ELR (cell line): ENCODE results near the gene GALNT14.

Source experiments
- DNase-seq: peaks from one replicate; pipeline ENCODE4 v3.0.0-alpha.2; 2015; ENCODE audit warnings: low read depth

The GALNT14 gene

GRCh38 chr2:31054842-31055388, 83.3 kb downstream of the GALNT14 start:
- DNase-seq: no peak

- DNase-seq: no peak
Measured at GRCh38 chr2:31053929-31054782, 84.1 kb downstream of the GALNT14 start.

DNA sequence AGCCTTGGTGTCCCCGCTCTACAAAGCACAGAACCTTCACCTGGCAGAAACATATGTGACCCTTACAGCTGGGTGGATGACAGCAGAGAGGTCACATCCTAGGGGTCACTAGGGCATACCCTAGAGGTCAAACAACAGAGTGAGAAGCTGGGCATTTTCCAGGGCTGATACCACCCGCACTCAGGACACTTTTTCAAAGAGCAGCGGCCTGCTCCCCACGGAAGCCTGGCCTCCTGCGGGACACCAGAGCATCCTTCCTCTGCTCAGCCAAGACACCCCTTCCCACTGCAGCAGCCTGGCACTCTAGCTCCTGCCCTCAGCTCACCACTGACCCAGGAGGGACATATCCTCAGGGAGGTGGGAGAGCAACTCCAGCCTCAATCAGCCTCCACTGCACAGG, 86.0 kb downstream of the GALNT14 start:
- no peak for DNase-seq

- DNase-seq: no peak
Measured at GRCh38 chr2:31051258-31052140, 86.7 kb downstream of the GALNT14 start.

DNA sequence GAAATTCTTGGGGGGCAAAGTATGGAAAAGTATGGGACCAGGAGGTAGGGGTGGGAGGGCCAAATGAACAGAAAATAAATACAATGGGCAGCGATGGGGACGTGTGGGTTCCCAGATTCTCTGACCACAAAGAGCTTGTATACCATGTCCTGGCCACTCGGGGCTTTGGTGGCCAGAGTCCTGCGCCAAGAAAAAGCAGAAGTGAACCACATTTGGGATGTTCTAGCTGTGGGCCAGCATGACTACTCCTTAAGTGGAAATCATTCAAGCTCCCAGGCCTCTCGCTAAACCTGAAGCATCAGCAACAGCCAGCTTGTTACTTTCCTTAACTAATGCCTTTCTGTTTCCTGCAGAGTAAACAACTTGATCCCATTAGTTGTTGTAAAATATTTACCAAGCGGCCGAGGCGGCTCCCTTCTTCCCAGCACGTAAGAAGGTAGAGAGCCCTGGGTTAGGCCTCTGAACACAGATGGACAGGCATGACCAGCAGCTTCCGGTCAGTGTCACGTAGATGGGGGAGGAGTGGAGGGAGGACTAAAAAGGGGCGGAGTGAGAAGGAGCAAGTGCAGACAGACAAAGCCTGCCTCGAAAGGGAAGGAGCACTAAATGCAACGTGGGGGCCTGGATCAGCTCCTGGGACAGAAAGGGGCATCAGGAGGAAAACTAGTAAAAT, 88.2 kb downstream of the GALNT14 start:
- no peak for DNase-seq

DNA sequence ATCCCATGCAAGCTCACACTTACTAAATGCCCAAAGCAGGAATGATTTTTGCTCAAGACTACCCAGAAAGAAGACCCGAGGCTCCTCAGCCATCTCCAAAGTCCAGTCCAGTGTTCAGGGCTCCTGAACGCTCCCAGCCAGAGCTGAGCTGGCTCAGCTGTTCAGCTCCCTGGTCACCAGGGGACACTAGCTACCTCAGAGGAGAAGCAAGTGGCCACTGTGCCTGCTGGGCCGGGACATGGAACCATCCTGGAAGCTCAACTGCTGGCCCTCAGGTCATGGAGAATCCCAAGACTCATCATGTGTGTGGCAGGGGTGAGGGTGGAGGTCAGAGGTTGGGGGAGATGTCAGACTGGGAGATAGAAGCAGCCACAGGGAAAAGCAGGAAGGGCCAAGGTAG, 89.0 kb downstream of the GALNT14 start:
- DNase-seq: no peak

- no peak for DNase-seq
Measured at GRCh38 chr2:31047599-31047998, 90.6 kb downstream of the GALNT14 start.

DNA sequence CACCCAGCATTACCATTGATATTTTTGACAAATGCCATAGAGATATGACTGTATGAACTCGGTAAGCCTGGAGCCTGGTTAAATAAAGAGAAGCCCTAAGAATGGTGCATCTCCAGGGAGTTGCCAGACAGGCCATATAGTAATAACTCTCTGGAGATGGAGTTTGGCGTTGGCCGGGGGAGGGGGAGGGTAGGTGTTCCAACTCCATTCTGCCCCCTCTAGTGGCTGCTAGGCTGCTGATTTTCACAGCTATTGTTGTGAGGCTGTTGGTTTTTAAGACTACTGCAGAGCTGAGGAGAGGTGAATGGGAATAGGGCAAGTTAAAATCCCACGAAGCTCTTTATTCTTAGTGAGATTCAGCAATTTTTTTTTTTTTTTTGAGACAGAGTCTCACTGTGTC, 99.9 kb downstream of the GALNT14 start:
- DNase-seq: peak; percentile 5

GRCh38 chr2:31037058-31037457, 101.2 kb downstream of the GALNT14 start:
- DNase-seq: no peak

GRCh38 chr2:31033032-31033431, 105.2 kb downstream of the GALNT14 start:
- no peak for DNase-seq

GRCh38 chr2:31032475-31032874, 105.8 kb downstream of the GALNT14 start:
- no peak for DNase-seq

GRCh38 chr2:31031132-31031706, 107.0 kb downstream of the GALNT14 start:
- no peak for DNase-seq

- DNase-seq: no peak
Measured at GRCh38 chr2:31028417-31028816, 109.8 kb downstream of the GALNT14 start.

DNA sequence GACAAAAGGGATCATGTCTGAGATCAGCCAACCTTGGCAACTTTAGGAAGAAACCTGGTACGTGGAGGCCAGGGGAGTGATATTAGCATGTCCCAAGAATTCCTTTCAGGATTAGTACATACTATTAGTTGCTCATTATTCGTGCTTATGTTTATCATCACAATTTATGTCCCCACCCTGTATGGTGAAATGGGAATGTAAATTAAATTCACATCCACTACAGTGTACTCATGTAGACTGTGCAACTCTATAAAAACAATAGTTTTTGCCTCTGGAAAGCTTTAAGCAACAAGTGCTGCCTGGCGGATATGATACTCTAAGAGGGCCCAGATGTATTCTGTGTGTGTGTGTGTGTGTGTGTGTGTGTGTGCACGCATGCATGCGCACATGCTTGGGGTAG, 110.7 kb downstream of the GALNT14 start:
- DNase-seq: no peak

GRCh38 chr2:31023541-31023940, 114.7 kb downstream of the GALNT14 start:
- no peak for DNase-seq

GRCh38 chr2:31020713-31021112, 117.5 kb downstream of the GALNT14 start:
- DNase-seq: no peak

DNA sequence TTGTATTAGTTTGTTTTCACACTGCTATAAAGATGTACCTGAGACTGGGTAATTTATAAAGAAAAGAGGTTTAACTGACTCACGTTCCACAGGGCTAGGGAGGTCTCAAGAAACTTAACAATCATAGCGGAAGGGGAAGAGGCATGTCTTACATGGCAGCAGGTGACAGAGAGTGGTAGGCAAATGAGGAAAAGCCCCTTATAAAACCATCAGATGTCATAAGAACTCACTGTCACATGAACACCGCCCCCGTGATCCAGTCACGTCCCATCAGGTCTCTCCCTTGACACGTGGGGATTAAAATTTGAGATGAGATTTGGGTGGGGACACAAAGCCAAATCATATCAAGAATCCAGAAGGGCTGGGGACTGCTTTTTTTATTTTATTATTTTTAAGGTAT, 120.0 kb downstream of the GALNT14 start:
- no peak for DNase-seq

DNA sequence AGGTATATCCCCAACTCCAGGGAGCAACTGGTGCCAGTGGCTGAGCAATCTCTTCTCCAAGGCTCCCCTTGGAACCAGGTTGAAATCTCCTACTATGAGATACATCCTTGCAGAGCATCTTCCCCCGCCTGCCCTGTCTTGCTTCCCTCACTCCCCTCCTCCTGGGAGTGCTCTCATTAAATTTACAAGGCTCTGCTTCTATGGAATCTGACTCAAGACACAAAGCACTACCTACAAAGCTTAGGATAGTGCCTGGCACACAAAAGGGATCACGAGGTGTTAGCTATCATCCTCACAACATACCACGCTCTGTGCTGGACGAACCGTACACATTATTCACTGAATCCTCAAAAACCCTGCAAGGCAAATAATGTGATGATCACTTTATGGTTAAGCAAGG, 121.6 kb downstream of the GALNT14 start:
- no peak for DNase-seq

DNA sequence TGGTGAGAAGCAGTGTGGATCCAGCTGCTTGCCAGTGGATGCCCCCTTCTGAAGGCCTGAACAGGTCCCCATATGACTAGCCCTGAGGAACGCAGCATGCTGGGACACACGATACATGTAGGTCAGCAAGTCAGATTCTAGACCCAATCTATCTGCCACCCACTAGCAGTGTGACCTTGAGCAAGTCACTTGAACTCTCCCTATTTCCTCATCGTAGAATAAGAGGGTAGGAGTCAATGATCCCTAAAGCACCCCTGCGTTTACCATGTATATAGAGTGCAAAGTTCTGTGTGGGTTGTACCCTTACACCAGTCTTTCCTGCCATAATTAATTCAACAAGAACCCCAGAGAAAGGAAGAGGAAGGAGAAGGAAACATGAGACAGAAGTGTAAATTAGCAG, 123.7 kb downstream of the GALNT14 start:
- DNase-seq: no peak

DNA sequence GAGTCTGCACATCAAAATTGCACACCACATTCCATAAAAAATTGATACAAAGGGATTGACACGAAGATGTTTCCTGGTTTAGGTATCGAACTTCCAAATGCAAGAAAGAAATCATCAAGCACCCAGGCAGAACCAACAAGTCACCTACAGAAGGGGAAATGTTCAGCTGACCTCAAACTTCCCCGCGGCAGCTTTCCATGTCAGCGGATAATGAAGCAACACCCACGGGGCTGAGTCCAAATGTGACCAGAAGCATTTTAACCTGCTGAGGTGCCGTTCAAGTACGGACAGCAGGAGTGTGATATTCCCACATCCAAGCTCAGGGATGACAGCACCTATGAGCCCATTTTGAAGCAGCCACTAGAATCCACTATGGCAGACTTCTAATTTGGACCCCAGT, 124.9 kb downstream of the GALNT14 start:
- no peak for DNase-seq

DNA sequence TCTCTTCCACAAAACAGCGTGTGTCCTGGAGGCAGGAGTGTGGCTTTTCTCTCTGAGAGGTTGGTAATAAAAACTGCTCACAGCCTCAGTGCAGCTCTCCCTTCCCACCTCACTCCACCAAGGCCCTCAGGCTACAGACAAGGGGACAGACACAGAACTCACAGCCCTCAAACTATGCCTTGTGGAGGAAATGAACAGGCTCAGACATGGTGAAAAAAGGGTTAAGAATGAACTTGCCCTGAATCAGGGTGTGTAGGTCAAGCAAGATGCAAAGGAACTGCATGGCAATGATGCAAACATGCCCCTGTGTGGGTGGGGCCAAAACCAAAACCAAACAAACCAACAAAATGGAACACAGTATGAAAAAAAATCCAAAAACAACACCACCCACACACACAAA, 125.8 kb downstream of the GALNT14 start:
- DNase-seq: no peak

DNA sequence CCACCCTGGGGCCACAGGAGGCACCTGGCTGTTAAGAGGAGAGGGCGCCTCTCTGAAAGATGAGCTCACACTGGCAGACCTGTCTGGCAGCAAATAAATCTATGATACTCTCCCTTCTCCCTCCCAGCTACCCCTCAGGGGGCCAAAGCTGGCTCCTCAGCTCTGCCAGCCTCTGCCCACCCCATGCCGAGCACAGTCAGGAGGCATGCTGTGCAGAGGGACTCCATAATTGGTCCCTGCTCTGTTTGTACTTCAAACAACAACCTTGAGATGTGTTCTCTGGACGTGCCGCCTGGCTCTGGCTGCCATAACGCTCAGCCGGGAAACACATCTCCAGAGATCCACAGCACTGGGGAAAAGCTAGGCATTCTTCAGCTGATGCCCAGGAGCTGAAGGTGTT, 126.7 kb downstream of the GALNT14 start:
- no peak for DNase-seq
